GM12878 (cell line): ENCODE data around the gene NT5E. TPM values are rescaled to one million over a fixed set of nuclear protein-coding genes. Genes with fewer than 3 reads are reported as not detected.
A peak's percentile ranks its signal among the peaks of the same experiment; 100 is the strongest.

Experiments used
- ATF7 ChIP-seq: fragments of 450-650 bp; IDR thresholded peaks from 2 replicates; pipeline ENCODE4 v1.6.1; 2016; ENCODE audit warnings: low read depth, mild to moderate bottlenecking
- CBFB ChIP-seq: IDR thresholded peaks from 2 replicates; pipeline ENCODE4 v1.6.1; 2016; ENCODE audit warnings: antibody characterized with exemption, low read depth
- CEBPB ChIP-seq, 2 experiments: fragments of 150-350 bp in 1 of 2; IDR thresholded peaks; 2 replicates each; pipeline ENCODE4 v1.6.1; 2012 to 2014; ENCODE audit warnings: low read depth in 2 of 2, low read length in 2 of 2, borderline replicate concordance in 1 of 2, inconsistent platforms in 1 of 2
- EED ChIP-seq: sonication (generic); IDR thresholded peaks from 2 replicates; pipeline ENCODE4 v1.6.1; 2016; ENCODE audit warnings: antibody characterized with exemption, low read depth
- EP300 ChIP-seq, 2 experiments: fragments of 150-350 bp in 1 of 2; IDR thresholded peaks; 2 replicates each; pipeline ENCODE4 v1.6.1; 2011 to 2012; ENCODE audit warnings: low read depth in 2 of 2, low read length in 2 of 2, borderline replicate concordance in 1 of 2, improper control_type of control experiment in 1 of 2, inconsistent platforms in 1 of 2; ENCODE audit not compliant: control insufficient read depth in 1 of 2
- GABPA ChIP-seq: IDR thresholded peaks from 2 replicates; pipeline ENCODE4 v1.6.1; 2014; ENCODE audit warnings: antibody characterized with exemption, low read depth, mild to moderate bottlenecking, inconsistent platforms
- GATAD2B ChIP-seq: fragments of 450-650 bp; conservative IDR thresholded peaks from 2 replicates; pipeline ENCODE4 v1.6.1; 2017; ENCODE audit warnings: low read depth, mild to moderate bottlenecking, moderate library complexity
- IKZF2 ChIP-seq, 2 experiments: fragments of 450-650 bp; IDR thresholded peaks; 2 replicates each; pipeline ENCODE4 v1.6.1; 2017; ENCODE audit warnings: mild to moderate bottlenecking in 2 of 2, moderate library complexity in 2 of 2
- IRF5 ChIP-seq: fragments of 450-650 bp; IDR thresholded peaks from 2 replicates; pipeline ENCODE4 v1.6.1; 2017; ENCODE audit warnings: borderline replicate concordance
- MEF2A ChIP-seq: IDR thresholded peaks from 2 replicates; pipeline ENCODE4 v1.6.1; 2011; ENCODE audit warnings: low read depth, mild to moderate bottlenecking, low read length, moderate library complexity; ENCODE audit not compliant: insufficient read depth
- NBN ChIP-seq: fragments of 450-650 bp; IDR thresholded peaks from 2 replicates; pipeline ENCODE4 v1.6.1; 2016
- PAX5 ChIP-seq: IDR thresholded peaks from 2 replicates; pipeline ENCODE4 v1.6.1; 2011; ENCODE audit warnings: low read depth, low read length, borderline replicate concordance
- PBX3 ChIP-seq: IDR thresholded peaks from 2 replicates; pipeline ENCODE4 v1.6.1; 2011; ENCODE audit warnings: mild to moderate bottlenecking, low read depth, low read length, moderate library complexity; ENCODE audit not compliant: insufficient replicate concordance
- RAD51 ChIP-seq: fragments of 450-650 bp; IDR thresholded peaks from 2 replicates; pipeline ENCODE4 v1.6.1; 2016; ENCODE audit warnings: moderate library complexity, mild to moderate bottlenecking, inconsistent platforms
- RUNX3 ChIP-seq: IDR thresholded peaks from 2 replicates; pipeline ENCODE4 v1.6.1; 2012; ENCODE audit warnings: low read length, inconsistent platforms
- USF2 ChIP-seq: IDR thresholded peaks from 2 replicates; pipeline ENCODE4 v1.6.1; 2011; ENCODE audit warnings: low read depth, low read length, improper control_type of control experiment, borderline replicate concordance
- ZNF24 ChIP-seq: fragments of 450-650 bp; IDR thresholded peaks from 2 replicates; pipeline ENCODE4 v1.6.1; 2017; ENCODE audit warnings: antibody characterized with exemption, mild to moderate bottlenecking
- ZNF274 ChIP-seq: IDR thresholded peaks from one replicate; pipeline ENCODE4 v1.8.0; 2011; ENCODE audit not compliant: insufficient read length, insufficient read depth
- ZNF687 ChIP-seq: fragments of 450-650 bp; IDR thresholded peaks from 2 replicates; pipeline ENCODE4 v1.6.1; 2017; ENCODE audit warnings: mild to moderate bottlenecking, moderate library complexity
- ZZZ3 ChIP-seq: IDR thresholded peaks from 2 replicates; pipeline ENCODE4 v1.6.1; 2011; ENCODE audit warnings: low read depth; ENCODE audit not compliant: control insufficient read depth, insufficient read length
- polyA plus RNA-seq, 11 experiments: library from polyadenylated mRNA; depleted of rRNA in 4 of 11; unstranded in 6 of 11; stranded (reverse) in 5 of 11; fragments of >200 nt; fragmentation: Nextera tagmentation in 4 of 11; fragmentation: Illumina TruSeq in 1 of 11; extraction: Ambion mirVana in 4 of 11; extraction: Trizol in 1 of 11; gene quantifications; 1 replicate in 1 of 11; 2 replicates in 10 of 11; pipeline versions ENCODE4 v1.2.1 to v1.2.3, GENCODE V29; 2011 to 2016; ENCODE audit warnings: inconsistent platforms in 2 of 11, missing spikeins in 2 of 11, low read depth in 1 of 11
- total RNA-seq, 4 experiments: library from RNA; depleted of rRNA in 3 of 4; stranded (reverse); fragments of >200 nt in 3 of 4; fragmentation: Illumina TruSeq in 1 of 4; extraction: Trizol in 1 of 4; gene quantifications; 2 replicates each; pipeline versions ENCODE4 v1.2.1 to v1.2.3, GENCODE V29; 2013 to 2021

NT5E gene
- total and polyA plus RNA-seq, 10 of the 15 experiments (the other 5 are each of a cell fraction or from before 2014, with no cell fraction given): 1.9 to 9.7 (median 7.3) TPM

- TF ChIP-seq EP300 (IDR thresholded peaks at IDR 0.05; ENCODE audit: borderline replicate concordance in 1 of 2, control insufficient read depth in 1 of 2, low read depth in 2 of 2, low read length in 2 of 2): peak in 1 of 2 experiments; percentile 74; a peak in 1 of 4 replicates
- no peak for TF ChIP-seq MEF2A
- TF ChIP-seq ATF7: peak; percentile 59; the same call in 1 of the 2 replicates
- no peak for TF ChIP-seq USF2
- peak; percentile 34; the same call in 1 of the 2 replicates for TF ChIP-seq RAD51
- TF ChIP-seq PAX5: no peak
- TF ChIP-seq RUNX3: peak; percentile 93
- 0 out of 2 replicates have a peak, but pooled peaks have one; percentile 21 for TF ChIP-seq GABPA
- peak; percentile 60; the same call in 1 of the 2 replicates for TF ChIP-seq EED
- no peak for TF ChIP-seq PBX3
- no peak for TF ChIP-seq ZNF274
- peak; percentile 90 for TF ChIP-seq ZNF24
- TF ChIP-seq GATAD2B: peak; percentile 63; the same call in 1 of the 2 replicates
- TF ChIP-seq CEBPB (IDR thresholded peaks at IDR 0.05; ENCODE audit: borderline replicate concordance in 1 of 2, low read depth in 2 of 2, low read length in 2 of 2): no peak
- TF ChIP-seq IRF5: no peak
- no peak for TF ChIP-seq ZZZ3
- TF ChIP-seq CBFB: no peak
- peak; percentile 93 for TF ChIP-seq NBN
- TF ChIP-seq ZNF687: no peak
- TF ChIP-seq IKZF2 (IDR thresholded peaks at IDR 0.05): peak; percentile 97
These were observed 30.7 kb upstream of the NT5E start (continued) for GRCh38 chr6:85419046-85419759.
